ENCODE measurements around the gene ZNF512B. TPM values are rescaled to one million over a fixed set of nuclear protein-coding genes. Genes with fewer than 3 reads are reported as not detected.

The ZNF512B gene
- total RNA-seq, 1 donor from 2014 or later: 34.0 TPM

DNA sequence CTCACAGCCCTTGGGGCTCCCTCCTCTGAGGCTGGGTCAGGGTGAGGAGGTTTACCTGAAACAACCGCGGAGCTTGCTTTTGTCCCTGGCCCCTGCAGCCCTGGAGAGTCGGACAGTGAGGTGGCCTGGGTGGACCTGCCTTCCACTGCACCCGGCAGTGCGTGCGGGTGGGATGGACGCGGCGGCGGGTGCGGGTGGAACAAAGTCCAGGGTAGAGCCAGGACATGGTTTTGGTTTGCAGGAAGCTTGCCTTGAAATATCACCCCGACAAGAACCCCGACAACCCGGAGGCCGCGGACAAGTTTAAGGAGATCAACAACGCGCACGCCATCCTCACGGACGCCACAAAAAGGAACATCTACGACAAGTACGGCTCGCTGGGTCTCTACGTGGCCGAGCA lies 40.7 kb downstream of the ZNF512B start:
- H3K36me3 Mint-ChIP-seq (ENCODE audit: low read depth): peaks cover 10% of the 10 kb centered on the region
- no peaks in the 10 kb centered on the region for H3K4me1 Mint-ChIP-seq

DNA sequence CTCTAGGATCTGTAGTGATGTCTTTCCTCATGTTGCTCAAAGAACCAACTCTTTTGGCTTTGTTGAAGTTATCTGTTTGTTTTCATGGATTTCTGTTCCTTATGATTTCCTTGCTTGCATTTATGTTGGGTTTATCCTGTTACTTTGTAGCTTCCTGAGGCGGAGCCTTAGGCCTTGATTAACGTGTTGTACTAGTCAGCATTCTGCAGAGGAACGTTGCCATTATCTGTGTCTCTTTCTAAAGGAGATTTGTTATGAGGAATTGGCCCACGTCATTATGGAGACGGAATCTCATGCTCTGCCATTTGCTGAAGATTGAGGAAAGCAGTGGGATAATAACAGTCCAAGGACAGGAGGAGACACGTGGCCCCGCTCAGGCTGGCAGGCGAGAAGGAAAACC lies 43.4 kb downstream of the ZNF512B start:
- H3K36me3 Mint-ChIP-seq (ENCODE audit: low read depth): peaks cover 10% of the 10 kb centered on the region
- DNase-seq (ENCODE audit: low read depth, low spot score): no peak
- no peaks in the 10 kb centered on the region for H3K4me1 Mint-ChIP-seq
- no peak overlapping the region for H3K27ac Mint-ChIP-seq (ENCODE audit: unreplicated experiment)
- no peak overlapping the region for H3K4me3 Mint-ChIP-seq
- no peaks in the 10 kb centered on the region for H3K27me3 Mint-ChIP-seq (ENCODE audit: low read depth)
- H3K9me3 Mint-ChIP-seq: no peaks in the 10 kb centered on the region
- TF ChIP-seq, protein P1, sequence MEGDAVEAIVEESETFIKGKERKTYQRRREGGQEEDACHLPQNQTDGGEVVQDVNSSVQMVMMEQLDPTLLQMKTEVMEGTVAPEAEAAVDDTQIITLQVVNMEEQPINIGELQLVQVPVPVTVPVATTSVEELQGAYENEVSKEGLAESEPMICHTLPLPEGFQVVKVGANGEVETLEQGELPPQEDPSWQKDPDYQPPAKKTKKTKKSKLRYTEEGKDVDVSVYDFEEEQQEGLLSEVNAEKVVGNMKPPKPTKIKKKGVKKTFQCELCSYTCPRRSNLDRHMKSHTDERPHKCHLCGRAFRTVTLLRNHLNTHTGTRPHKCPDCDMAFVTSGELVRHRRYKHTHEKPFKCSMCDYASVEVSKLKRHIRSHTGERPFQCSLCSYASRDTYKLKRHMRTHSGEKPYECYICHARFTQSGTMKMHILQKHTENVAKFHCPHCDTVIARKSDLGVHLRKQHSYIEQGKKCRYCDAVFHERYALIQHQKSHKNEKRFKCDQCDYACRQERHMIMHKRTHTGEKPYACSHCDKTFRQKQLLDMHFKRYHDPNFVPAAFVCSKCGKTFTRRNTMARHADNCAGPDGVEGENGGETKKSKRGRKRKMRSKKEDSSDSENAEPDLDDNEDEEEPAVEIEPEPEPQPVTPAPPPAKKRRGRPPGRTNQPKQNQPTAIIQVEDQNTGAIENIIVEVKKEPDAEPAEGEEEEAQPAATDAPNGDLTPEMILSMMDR (conservative IDR thresholded peaks at IDR 0.05): no peak

More for the DNA sequence above, 40.7 kb downstream of the ZNF512B start:
- no peak overlapping the region for H3K4me3 Mint-ChIP-seq
- H3K27ac Mint-ChIP-seq (ENCODE audit: unreplicated experiment): no peak overlapping the region
- TF ChIP-seq, protein P1 (conservative IDR thresholded peaks at IDR 0.05): no peak
- H3K27me3 Mint-ChIP-seq (ENCODE audit: low read depth): no peaks in the 10 kb centered on the region
- no peaks in the 10 kb centered on the region for H3K9me3 Mint-ChIP-seq
- DNase-seq (ENCODE audit: low read depth, low spot score): no peak

DNA sequence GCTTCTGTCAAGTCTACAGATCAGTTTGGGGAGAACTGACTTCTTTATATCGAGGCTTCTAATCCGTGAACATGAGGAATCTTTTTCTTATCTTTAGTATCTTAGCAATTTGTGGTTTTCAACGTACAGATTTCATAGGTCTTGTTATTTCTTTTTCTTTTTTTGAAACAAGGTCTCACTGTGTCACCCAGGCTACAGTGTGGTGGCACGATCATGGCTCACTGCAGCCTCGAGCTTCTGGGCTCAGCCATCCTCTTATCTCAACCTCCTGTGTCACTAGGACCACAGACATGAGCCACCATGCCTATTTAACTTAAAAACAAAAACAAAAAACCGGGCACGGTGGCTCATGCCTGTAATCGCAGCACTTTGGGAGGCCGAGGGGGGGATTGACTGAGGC lies 45.5 kb downstream of the ZNF512B start:
- TF ChIP-seq, protein P1 (conservative IDR thresholded peaks at IDR 0.05): no peak
- Mint-ChIP-seq H3K4me3 (no peak overlapping the region), H3K27me3 (ENCODE audit: low read depth) (no peaks in the 10 kb centered on the region), H3K36me3 (ENCODE audit: low read depth) (peaks cover 8% of the 10 kb centered on the region), H3K27ac (ENCODE audit: unreplicated experiment) (no peak overlapping the region), H3K4me1 (no peaks in the 10 kb centered on the region), H3K9me3 (no peaks in the 10 kb centered on the region)
- DNase-seq (ENCODE audit: low read depth, low spot score): no peak

DNA sequence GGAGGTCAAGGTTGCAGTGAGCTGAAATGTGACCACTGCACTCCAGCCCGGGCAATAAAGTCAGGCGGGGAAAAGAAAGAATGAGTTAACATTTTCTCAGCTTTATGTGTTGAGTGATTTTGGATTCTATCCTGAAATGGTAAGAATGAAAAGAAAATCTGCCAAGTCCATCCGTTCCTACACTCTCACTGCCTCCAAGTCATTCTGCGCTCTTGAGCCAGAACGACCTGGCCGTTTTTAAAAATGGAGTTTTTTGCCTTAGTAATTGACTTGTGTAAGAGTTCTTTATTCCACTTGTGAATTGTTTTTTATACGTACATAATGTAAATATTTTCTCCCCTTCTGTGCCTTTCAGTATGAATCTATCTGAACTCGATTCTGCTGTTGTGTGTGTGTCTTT lies 46.1 kb downstream of the ZNF512B start:
- Mint-ChIP-seq H3K9me3 (no peaks in the 10 kb centered on the region), H3K36me3 (ENCODE audit: low read depth) (peaks cover 8% of the 10 kb centered on the region), H3K4me1 (no peaks in the 10 kb centered on the region), H3K27me3 (ENCODE audit: low read depth) (no peaks in the 10 kb centered on the region), H3K4me3 (no peak overlapping the region), H3K27ac (ENCODE audit: unreplicated experiment) (no peak overlapping the region)
- DNase-seq (ENCODE audit: low read depth, low spot score): no peak
- TF ChIP-seq, protein P1 (conservative IDR thresholded peaks at IDR 0.05): no peak

DNA sequence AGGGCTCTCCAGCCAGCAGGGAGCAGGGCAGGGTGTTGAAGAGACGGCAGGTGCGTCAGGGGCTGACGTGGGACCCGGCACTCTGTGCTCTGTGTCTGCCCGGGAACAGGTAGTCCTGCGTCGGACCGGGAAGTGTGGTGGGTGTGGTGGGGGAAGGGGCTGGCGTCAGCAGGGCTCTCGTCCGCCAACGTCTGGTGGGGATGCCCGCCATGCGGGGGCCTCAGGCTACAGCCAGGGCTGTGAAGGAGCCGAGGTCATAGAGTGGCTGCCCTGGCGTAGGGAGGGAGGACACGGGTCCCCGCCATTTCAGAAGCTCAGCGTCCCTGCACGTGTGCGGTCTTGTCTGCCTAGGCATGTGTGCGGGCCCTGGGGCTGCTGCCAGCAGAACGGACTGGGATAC lies 49.5 kb downstream of the ZNF512B start:
- H3K4me3 Mint-ChIP-seq: no peak overlapping the region
- H3K27ac Mint-ChIP-seq (ENCODE audit: unreplicated experiment): no peak overlapping the region
- H3K9me3 Mint-ChIP-seq: peaks cover 2% of the 10 kb centered on the region
- peaks cover 11% of the 10 kb centered on the region for H3K4me1 Mint-ChIP-seq
- TF ChIP-seq, protein P1 (conservative IDR thresholded peaks at IDR 0.05): no peak
- H3K36me3 Mint-ChIP-seq (ENCODE audit: low read depth): peaks cover 7% of the 10 kb centered on the region
- no peaks in the 10 kb centered on the region for H3K27me3 Mint-ChIP-seq (ENCODE audit: low read depth)
- no peak for DNase-seq (ENCODE audit: low read depth, low spot score)

DNA sequence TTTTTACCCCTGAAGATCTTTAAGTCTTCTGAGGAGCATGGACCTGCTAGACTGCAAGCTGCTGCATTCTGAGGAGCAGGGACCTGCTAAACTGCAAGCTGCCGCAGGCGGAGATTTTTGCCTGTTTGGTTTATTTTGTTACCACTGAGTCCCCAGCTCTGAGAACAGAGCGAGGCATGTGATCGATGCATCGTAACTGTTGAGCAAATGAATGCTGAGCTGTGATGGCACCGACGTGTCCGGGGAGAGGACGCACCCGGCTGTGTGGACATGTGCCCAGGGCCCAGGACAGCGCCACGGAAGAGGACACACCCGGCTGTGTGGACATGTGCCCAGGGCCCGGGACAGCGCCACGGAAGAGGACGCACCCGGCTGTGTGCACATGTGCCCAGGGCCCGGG lies 50.6 kb downstream of the ZNF512B start:
- no peaks in the 10 kb centered on the region for H3K27me3 Mint-ChIP-seq (ENCODE audit: low read depth)

More for the DNA sequence above, 50.6 kb downstream of the ZNF512B start:
- DNase-seq (ENCODE audit: low read depth, low spot score): no peak
- H3K27ac Mint-ChIP-seq (ENCODE audit: unreplicated experiment): no peak overlapping the region
- H3K36me3 Mint-ChIP-seq (ENCODE audit: low read depth): peaks cover 10% of the 10 kb centered on the region
- TF ChIP-seq, protein P1 (conservative IDR thresholded peaks at IDR 0.05): no peak
- peaks cover 2% of the 10 kb centered on the region for H3K9me3 Mint-ChIP-seq
- H3K4me3 Mint-ChIP-seq: no peak overlapping the region
- H3K4me1 Mint-ChIP-seq: peaks cover 15% of the 10 kb centered on the region

Data from neural crest cell (in vitro differentiated cells).